ENCODE measurements around the gene HLA-F.

DNA sequence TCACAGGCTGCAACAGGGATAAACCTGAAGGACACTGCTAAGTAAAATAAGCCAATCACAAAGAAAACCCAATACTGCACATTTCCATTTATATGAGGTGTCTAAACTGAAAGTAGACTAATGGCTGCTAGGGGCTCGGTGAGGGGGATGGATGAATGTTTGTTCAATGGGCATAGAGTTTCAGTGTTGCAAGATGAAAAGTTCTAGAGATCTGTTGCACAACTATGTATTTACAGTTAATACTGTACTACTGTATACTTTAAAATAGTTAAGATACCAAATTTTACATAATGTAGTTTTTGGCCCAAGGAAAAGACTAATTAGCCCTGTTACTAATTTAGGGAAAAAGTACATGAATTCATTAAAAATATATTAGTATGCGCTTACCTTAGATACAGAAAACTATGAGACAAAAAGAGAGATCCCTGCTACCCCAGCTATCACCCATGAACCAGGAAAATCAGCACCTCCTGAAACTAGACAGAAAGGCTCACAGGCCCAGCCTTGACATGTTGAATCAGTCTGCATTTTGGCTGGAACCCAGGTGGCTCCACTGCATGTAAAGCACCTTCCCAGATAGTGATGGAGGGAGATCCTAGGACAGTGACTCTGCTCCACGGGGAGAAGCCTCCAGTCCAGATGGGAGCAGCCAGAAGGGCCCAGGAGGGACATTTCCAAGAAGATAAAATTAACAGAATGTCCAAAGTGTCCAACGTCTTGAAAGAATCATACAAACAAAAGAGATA is 16.1 kb downstream of the HLA-F start:
- TF ChIP-seq, protein P1, sequence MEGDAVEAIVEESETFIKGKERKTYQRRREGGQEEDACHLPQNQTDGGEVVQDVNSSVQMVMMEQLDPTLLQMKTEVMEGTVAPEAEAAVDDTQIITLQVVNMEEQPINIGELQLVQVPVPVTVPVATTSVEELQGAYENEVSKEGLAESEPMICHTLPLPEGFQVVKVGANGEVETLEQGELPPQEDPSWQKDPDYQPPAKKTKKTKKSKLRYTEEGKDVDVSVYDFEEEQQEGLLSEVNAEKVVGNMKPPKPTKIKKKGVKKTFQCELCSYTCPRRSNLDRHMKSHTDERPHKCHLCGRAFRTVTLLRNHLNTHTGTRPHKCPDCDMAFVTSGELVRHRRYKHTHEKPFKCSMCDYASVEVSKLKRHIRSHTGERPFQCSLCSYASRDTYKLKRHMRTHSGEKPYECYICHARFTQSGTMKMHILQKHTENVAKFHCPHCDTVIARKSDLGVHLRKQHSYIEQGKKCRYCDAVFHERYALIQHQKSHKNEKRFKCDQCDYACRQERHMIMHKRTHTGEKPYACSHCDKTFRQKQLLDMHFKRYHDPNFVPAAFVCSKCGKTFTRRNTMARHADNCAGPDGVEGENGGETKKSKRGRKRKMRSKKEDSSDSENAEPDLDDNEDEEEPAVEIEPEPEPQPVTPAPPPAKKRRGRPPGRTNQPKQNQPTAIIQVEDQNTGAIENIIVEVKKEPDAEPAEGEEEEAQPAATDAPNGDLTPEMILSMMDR (IDR thresholded peaks at IDR 0.05), result no peak
- TF ChIP-seq POLR2A (IDR thresholded peaks at IDR 0.05), result no peak

All from uterus (tissue), 2 donors.